HepG2 (cell line): ENCODE measurements around the gene VWA3B. TPM values are rescaled to one million over a fixed set of nuclear protein-coding genes. Genes with fewer than 3 reads are reported as not detected.
A peak's percentile ranks its signal among the peaks of the same experiment; 100 is the strongest.

Experiments
- ATAC-seq: fragments of 200-7000 bp; cut with Tn5 transposase; 3 replicates; pipeline ENCODE4 v1.9.1; 2020; ENCODE audit warnings: mild to moderate bottlenecking, moderate library complexity
- BruUV-seq: library from RNA; stranded (reverse); fragments of 400-500 nt; replicated peaks from 2 replicates; lab custom pipeline; 2021; lab: Mats Ljungman, UMichigan
- CTCF ChIA-PET: fragments of 300-600 bp; formaldehyde crosslinking; extraction: SDS; loops from one replicate; lab custom pipeline; 2021; ENCODE audit warnings: low total read pairs, inconsistent platforms, low intra/inter-chr PET ratio; lab: Yijun Ruan, JAX
- POLR2A ChIA-PET: fragments of 350-600 bp; sonication (Branson Sonifier 250); formaldehyde crosslinking; loops from one replicate; lab custom pipeline; 2020; ENCODE audit warnings: antibody characterized with exemption, inconsistent platforms; lab: Yijun Ruan, JAX
- DNase-seq: peaks from one replicate; pipeline ENCODE4 v3.0.0-alpha.2; 2015; ENCODE audit warnings: low spot score
- FAIRE-seq: peaks from 3 replicates; lab custom pipeline; 2011; peaks lifted over from hg19 to GRCh38; lab: Jason Lieb, UNC
- H2AFZ ChIP-seq: one replicate; pipeline ENCODE4 v1.6.1; 2011; ENCODE audit warnings: low read length, inconsistent platforms
- H3K27ac ChIP-seq: fragments of 300-600 bp; 3 replicates; pipeline ENCODE4 v1.8.0; 2011; ENCODE audit warnings: mixed run types, mild to moderate bottlenecking, mixed read lengths, low read length, inconsistent platforms; ENCODE audit not compliant: insufficient read depth; ENCODE audit errors: extremely low read length
- H3K27me3 ChIP-seq, 2 experiments: fragments of 200-600 bp in 1 of 2; 2 replicates in 1 of 2; 3 replicates in 1 of 2; pipeline versions ENCODE4 v1.6.0 to v1.8.0; 2011; ENCODE audit warnings: low read length in 2 of 2, mild to moderate bottlenecking in 2 of 2, moderate library complexity in 2 of 2, inconsistent platforms in 1 of 2; ENCODE audit not compliant: insufficient read depth in 2 of 2, control insufficient read depth in 1 of 2
- H3K36me3 ChIP-seq, 2 experiments: fragments of 200-600 bp in 1 of 2; replicated peaks in 1 of 2; 2 replicates in 1 of 2; 3 replicates in 1 of 2; pipeline versions ENCODE4 v1.5.1 to v1.8.0; 2011; ENCODE audit warnings: low read length in 2 of 2, inconsistent platforms in 1 of 2; ENCODE audit not compliant: insufficient read depth in 2 of 2, control insufficient read depth in 1 of 2
- H3K4me1 ChIP-seq: 2 replicates; pipeline ENCODE4 v1.5.1; 2012; ENCODE audit warnings: low read length, inconsistent platforms; ENCODE audit not compliant: insufficient read depth
- H3K4me2 ChIP-seq: 2 replicates; pipeline ENCODE4 v1.6.0; 2011; ENCODE audit warnings: low read depth, low read length, inconsistent platforms
- H3K4me3 ChIP-seq, 3 experiments: fragments of 200-600 bp in 1 of 3; sonication (generic), shearing (Covaris generic) in 1 of 3; replicated peaks in 1 of 3; 2 replicates each; pipeline ENCODE4 v1.5.1; 2011 to 2016; ENCODE audit warnings: low read length in 3 of 3, inconsistent platforms in 2 of 3, low read depth in 2 of 3, mild to moderate bottlenecking in 2 of 3, control low read depth in 1 of 3, mixed read lengths in 1 of 3; ENCODE audit not compliant: insufficient read depth in 1 of 3
- H3K79me2 ChIP-seq: one replicate; pipeline ENCODE4 v1.6.1; 2011; ENCODE audit warnings: low read length, inconsistent platforms; ENCODE audit not compliant: insufficient read depth
- H3K9ac ChIP-seq: 2 replicates; pipeline ENCODE4 v1.6.0; 2011; ENCODE audit warnings: mild to moderate bottlenecking, low read depth, low read length, inconsistent platforms; ENCODE audit not compliant: insufficient read depth
- H3K9me3 ChIP-seq: 2 replicates; pipeline ENCODE4 v1.5.1; 2012; ENCODE audit warnings: mild to moderate bottlenecking, low read length
- H4K20me1 ChIP-seq: 2 replicates; pipeline ENCODE4 v1.6.0; 2011; ENCODE audit warnings: inconsistent platforms, mild to moderate bottlenecking, low read length, moderate library complexity; ENCODE audit not compliant: insufficient read depth
- CEBPB ChIP-seq: IDR thresholded peaks from 2 replicates; pipeline ENCODE4 v1.6.1; 2011; ENCODE audit warnings: low read depth, low read length, improper control_type of control experiment, borderline replicate concordance
- CEBPG ChIP-seq: IDR thresholded peaks from 2 replicates; pipeline ENCODE4 v1.6.1; 2016
- MED13 ChIP-seq: sonication (generic); formaldehyde crosslinking; IDR thresholded peaks from 2 replicates; pipeline ENCODE4 v1.5.0; 2020; ENCODE audit warnings: missing genetic modification reagents
- PRPF4 ChIP-seq: fragments of 200-400 bp; formaldehyde crosslinking; IDR thresholded peaks from 2 replicates; pipeline ENCODE4 v1.6.1; 2016; ENCODE audit warnings: low read length, low read depth; ENCODE audit not compliant: poor library complexity, severe bottlenecking
- SALL2 ChIP-seq: sonication (generic); formaldehyde crosslinking; IDR thresholded peaks from 2 replicates; pipeline ENCODE4 v1.8.1; 2023; ENCODE audit warnings: mild to moderate bottlenecking, missing genetic modification reagents, inconsistent platforms
- SOX13 ChIP-seq, 3 experiments: fragments of 450-650 bp in 1 of 3; sonication (generic) in 1 of 3; formaldehyde crosslinking in 1 of 3; IDR thresholded peaks in 2 of 3; conservative IDR thresholded peaks in 1 of 3; 2 replicates each; pipeline versions ENCODE4 v1.5.0 to v1.6.1; 2016 to 2020; ENCODE audit warnings: antibody characterized with exemption in 1 of 3, mild to moderate bottlenecking in 1 of 3, missing compliant biosample characterization in 1 of 3, missing genetic modification reagents in 1 of 3, moderate library complexity in 1 of 3
- ZKSCAN1 ChIP-seq: fragments of 150-350 bp; IDR thresholded peaks from 2 replicates; pipeline ENCODE4 v1.6.1; 2014; ENCODE audit warnings: low read length
- ZNF460 ChIP-seq: sonication (generic); formaldehyde crosslinking; IDR thresholded peaks from 2 replicates; pipeline ENCODE4 v1.5.1; 2020; ENCODE audit warnings: missing genetic modification reagents, mild to moderate bottlenecking, borderline replicate concordance
- WGBS: methylation state at CpG from one replicate; pipeline ENCODE4 v1.1.6; 2017; ENCODE audit warnings: low lambda C conversion rate; 5-methylcytosine and 5-hydroxymethylcytosine counted together
- in situ Hi-C: cut with HindIII; loops from 2 replicates; pipeline ENCODE4 v1.10.0; 2017; ENCODE audit warnings: low pct_unique_long_range_greater_than_20kb; ENCODE audit not compliant: extremely low pct_ligation_motif_present
- intact Hi-C: fragments of 100-400 bp; cut with micrococcal nuclease; formaldehyde crosslinking; loops from one replicate; pipeline ENCODE4 v1.10.0; 2022; ENCODE audit not compliant: unreplicated experiment
- polyA plus RNA-seq, 8 experiments: library from polyadenylated mRNA; depleted of rRNA in 3 of 8; stranded (reverse) in 7 of 8; unstranded in 1 of 8; fragments of >200 nt; fragmentation: Illumina TruSeq in 4 of 8; extraction: Trizol in 4 of 8; gene quantifications; 2 replicates each; pipeline versions ENCODE4 v1.2.1 to v1.2.3, GENCODE V29; 2011 to 2016; ENCODE audit warnings: low read depth in 4 of 8, missing spikeins in 1 of 8, mixed read lengths in 1 of 8; ENCODE audit not compliant: insufficient read depth in 1 of 8
- total RNA-seq, 5 experiments: library from RNA; depleted of rRNA; stranded (reverse); fragments of >200 nt; fragmentation: Illumina TruSeq; extraction: Trizol; gene quantifications; 2 replicates each; pipeline ENCODE4 v1.2.3, GENCODE V29; 2016; ENCODE audit warnings: low read depth in 1 of 5
- TF ChIP-seq, protein P1 (sequence below): fragments of 450-650 bp; IDR thresholded peaks from 2 replicates; pipeline ENCODE4 v1.6.1; 2016

The VWA3B gene
- total and polyA plus RNA-seq, 2 of the 13 experiments (the other 11 are each of a cell fraction or from before 2014, with no cell fraction given), result not detected

- no peak for ATAC-seq
- DNase-seq, result no peak
- no peaks in the 10 kb centered on the region for H3K79me2 ChIP-seq
- in situ Hi-C loops (no loop called here), intact Hi-C loops (no loop called here)
- CTCF ChIA-PET, result no interaction called here
- BruUV-seq, result no TSS peak
- H3K27me3 ChIP-seq, result peaks cover 0 to 4% of the 10 kb centered on the region in 2 experiments; a peak in 2 of 5 replicates
- no peaks in the 10 kb centered on the region for H3K9me3 ChIP-seq
- H4K20me1 ChIP-seq, result no peaks in the 10 kb centered on the region
- no peak overlapping the region for H3K27ac ChIP-seq
- H3K4me3 ChIP-seq, result no peak overlapping the region
- FAIRE-seq, result no peak
- H3K9ac ChIP-seq, result no peak overlapping the region
- H3K4me2 ChIP-seq, result no peak overlapping the region
- 0% methylated on average over 2 of the region's 2 CpGs for WGBS
- TF ChIP-seq SALL2, result no peak
- TF ChIP-seq, protein P1, sequence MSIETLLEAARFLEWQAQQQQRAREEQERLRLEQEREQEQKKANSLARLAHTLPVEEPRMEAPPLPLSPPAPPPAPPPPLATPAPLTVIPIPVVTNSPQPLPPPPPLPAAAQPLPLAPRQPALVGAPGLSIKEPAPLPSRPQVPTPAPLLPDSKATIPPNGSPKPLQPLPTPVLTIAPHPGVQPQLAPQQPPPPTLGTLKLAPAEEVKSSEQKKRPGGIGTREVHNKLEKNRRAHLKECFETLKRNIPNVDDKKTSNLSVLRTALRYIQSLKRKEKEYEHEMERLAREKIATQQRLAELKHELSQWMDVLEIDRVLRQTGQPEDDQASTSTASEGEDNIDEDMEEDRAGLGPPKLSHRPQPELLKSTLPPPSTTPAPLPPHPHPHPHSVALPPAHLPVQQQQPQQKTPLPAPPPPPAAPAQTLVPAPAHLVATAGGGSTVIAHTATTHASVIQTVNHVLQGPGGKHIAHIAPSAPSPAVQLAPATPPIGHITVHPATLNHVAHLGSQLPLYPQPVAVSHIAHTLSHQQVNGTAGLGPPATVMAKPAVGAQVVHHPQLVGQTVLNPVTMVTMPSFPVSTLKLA, result peak; percentile 6; the same call in 1 of the 2 replicates
- TF ChIP-seq PRPF4, result no peak
- TF ChIP-seq, all 625 proteins: peak for 1
- POLR2A ChIA-PET, result no interaction called here
- no peak overlapping the region for H2AFZ ChIP-seq
- no peaks in the 10 kb centered on the region for H3K36me3 ChIP-seq
- no peaks in the 10 kb centered on the region for H3K4me1 ChIP-seq
Measured at GRCh38 chr2:98234776-98235175, 147.8 kb downstream of the VWA3B start.

- no peak for ATAC-seq
Measured at GRCh38 chr2:98236935-98237334, 150.0 kb downstream of the VWA3B start.

More at GRCh38 chr2:98236935-98237334, 150.0 kb downstream of the VWA3B start:
- ChIA-PET POLR2A (no interaction called here), CTCF (no interaction called here)
- H3K79me2 ChIP-seq, result no peaks in the 10 kb centered on the region
- in situ Hi-C loops (no loop called here), intact Hi-C loops (no loop called here)
- H3K9ac ChIP-seq, result no peak overlapping the region
- DNase-seq (no peak), FAIRE-seq (no peak)
- H2AFZ ChIP-seq, result no peak overlapping the region
- H3K27me3 ChIP-seq, result peaks cover 0 to 4% of the 10 kb centered on the region in 2 experiments; a peak in 1 of 5 replicates
- no peaks in the 10 kb centered on the region for H4K20me1 ChIP-seq
- H3K27ac ChIP-seq, result no peak overlapping the region
- BruUV-seq, result no TSS peak
- no peak overlapping the region for H3K4me3 ChIP-seq
- WGBS, result 55% methylated on average over 11 of the region's 11 CpGs
- no peaks in the 10 kb centered on the region for H3K9me3 ChIP-seq
- H3K4me2 ChIP-seq, result no peak overlapping the region
- H3K4me1 ChIP-seq, result no peaks in the 10 kb centered on the region
- TF ChIP-seq ZNF460 (CRISPR knock-in tag), result no peak
- TF ChIP-seq ZKSCAN1, result no peak
- TF ChIP-seq MED13 (CRISPR knock-in tag), result no peak
- peak; percentile 47; the same call in 1 of the 2 replicates for TF ChIP-seq CEBPG (CRISPR knock-in tag)
- TF ChIP-seq CEBPB, result peak; percentile 90
- TF ChIP-seq SOX13 (IDR thresholded peaks at IDR 0.05), result no peak
- no peak for TF ChIP-seq SOX13 (CRISPR knock-in tag; conservative IDR thresholded peaks at IDR 0.05 in 1 of 2, IDR thresholded peaks at IDR 0.05 in 1 of 2)
- H3K36me3 ChIP-seq, result no peaks in the 10 kb centered on the region
